Mesenchymal stem cell (in vitro differentiated cells and primary cell): ENCODE results near the gene GLDC.

Source experiments
- DNase-seq: peaks from one replicate; pipeline ENCODE4 v3.0.0-alpha.2; 2013
- H2AFZ ChIP-seq: one replicate; pipeline ENCODE4 v1.6.1; 2013; ENCODE audit warnings: low read depth, mild to moderate bottlenecking, control low read depth, inconsistent platforms, low read length, moderate library complexity
- H2AK5ac ChIP-seq: 2 replicates; pipeline ENCODE4 v1.6.1; 2013; ENCODE audit warnings: low read length, moderate library complexity, mild to moderate bottlenecking, inconsistent platforms; ENCODE audit not compliant: severe bottlenecking
- H2BK120ac ChIP-seq: one replicate; pipeline ENCODE4 v1.6.1; 2013; ENCODE audit warnings: low read depth, mild to moderate bottlenecking, inconsistent platforms, low read length, moderate library complexity
- H2BK12ac ChIP-seq, 2 experiments: one replicate each; pipeline ENCODE4 v1.6.1; 2013; ENCODE audit warnings: inconsistent platforms in 2 of 2, low read length in 2 of 2, mild to moderate bottlenecking in 2 of 2, moderate library complexity in 2 of 2, control low read depth in 1 of 2
- H2BK15ac ChIP-seq: one replicate; pipeline ENCODE4 v1.6.1; 2013; ENCODE audit warnings: mild to moderate bottlenecking, low read depth, inconsistent platforms; ENCODE audit not compliant: poor library complexity, severe bottlenecking
- H2BK5ac ChIP-seq: 2 replicates; pipeline ENCODE4 v1.6.1; 2013; ENCODE audit warnings: low read depth, mild to moderate bottlenecking, low read length, control low read depth, inconsistent platforms; ENCODE audit not compliant: poor library complexity, severe bottlenecking
- H3K14ac ChIP-seq, 2 experiments: one replicate each; pipeline ENCODE4 v1.6.1; 2013; ENCODE audit warnings: inconsistent platforms in 2 of 2, low read length in 2 of 2, control low read depth in 1 of 2, mild to moderate bottlenecking in 1 of 2, moderate library complexity in 1 of 2
- H3K18ac ChIP-seq, 2 experiments: one replicate each; pipeline ENCODE4 v1.6.1; 2013; ENCODE audit warnings: inconsistent platforms in 2 of 2, low read length in 2 of 2, control low read depth in 1 of 2, low read depth in 1 of 2, mild to moderate bottlenecking in 1 of 2
- H3K23ac ChIP-seq, 2 experiments: one replicate each; pipeline ENCODE4 v1.6.1; 2013; ENCODE audit warnings: inconsistent platforms in 2 of 2, low read length in 2 of 2, mild to moderate bottlenecking in 2 of 2, moderate library complexity in 2 of 2, control low read depth in 1 of 2
- H3K27ac ChIP-seq: 2 replicates; pipeline ENCODE4 v1.5.1; 2013; ENCODE audit warnings: mild to moderate bottlenecking, moderate library complexity, low read length, control low read depth, inconsistent platforms; ENCODE audit not compliant: poor library complexity, severe bottlenecking
- H3K27me3 ChIP-seq, 2 experiments: 2 replicates each; pipeline versions ENCODE4 v1.6.1 to v1.7.0; 2013; ENCODE audit warnings: low read length in 2 of 2, mild to moderate bottlenecking in 2 of 2, moderate library complexity in 2 of 2, control low read depth in 1 of 2, inconsistent platforms in 1 of 2; ENCODE audit not compliant: control insufficient read depth in 1 of 2, insufficient read depth in 1 of 2
- H3K36me3 ChIP-seq, 2 experiments: 2 replicates each; pipeline versions ENCODE4 v1.6.1 to v1.7.0; 2013; ENCODE audit warnings: low read length in 2 of 2, control low read depth in 1 of 2, inconsistent platforms in 1 of 2, low read depth in 1 of 2, mild to moderate bottlenecking in 1 of 2; ENCODE audit not compliant: insufficient read depth in 2 of 2, control insufficient read depth in 1 of 2
- H3K4ac ChIP-seq, 2 experiments: one replicate each; pipeline ENCODE4 v1.6.1; 2013; ENCODE audit warnings: inconsistent platforms in 2 of 2, low read length in 2 of 2, mild to moderate bottlenecking in 2 of 2, moderate library complexity in 2 of 2, control low read depth in 1 of 2, low read depth in 1 of 2
- H3K4me1 ChIP-seq: 2 replicates; pipeline ENCODE4 v1.6.1; 2013; ENCODE audit warnings: low read depth, low read length, control low read depth; ENCODE audit not compliant: control insufficient read depth, insufficient read depth
- H3K4me2 ChIP-seq: 2 replicates; pipeline ENCODE4 v1.6.1; 2013; ENCODE audit warnings: low read length, mild to moderate bottlenecking, inconsistent platforms; ENCODE audit not compliant: poor library complexity, severe bottlenecking
- H3K4me3 ChIP-seq, 2 experiments: 2 replicates each; pipeline versions ENCODE4 v1.5.1 to v1.7.0; 2013; ENCODE audit warnings: low read length in 2 of 2, mild to moderate bottlenecking in 2 of 2, control low read depth in 1 of 2, low read depth in 1 of 2; ENCODE audit not compliant: insufficient read depth in 1 of 2
- H3K79me1 ChIP-seq: replicated peaks from 2 replicates; pipeline ENCODE4 v1.6.1; 2013; ENCODE audit warnings: mild to moderate bottlenecking, control low read depth, low read length, inconsistent platforms; ENCODE audit not compliant: poor library complexity, severe bottlenecking
- H3K9ac ChIP-seq: 2 replicates; pipeline ENCODE4 v1.7.0; 2013; ENCODE audit warnings: mild to moderate bottlenecking, low read length, moderate library complexity
- H3K9me3 ChIP-seq: 2 replicates; pipeline ENCODE4 v1.7.0; 2013; ENCODE audit warnings: mild to moderate bottlenecking, low read length; ENCODE audit not compliant: control insufficient read depth
- H4K8ac ChIP-seq: one replicate; pipeline ENCODE4 v1.6.1; 2013; ENCODE audit warnings: inconsistent platforms, mild to moderate bottlenecking, low read length, moderate library complexity
- H4K91ac ChIP-seq: one replicate; pipeline ENCODE4 v1.6.1; 2013; ENCODE audit warnings: mild to moderate bottlenecking, low read length, inconsistent platforms
- WGBS: methylation state at CpG from one replicate; pipeline ENCODE4 v1.1.7; 2013; ENCODE audit warnings: mixed read lengths; 5-methylcytosine and 5-hydroxymethylcytosine counted together

GLDC gene

GRCh38 chr9:6616951-6617602 lies 28.5 kb downstream of the GLDC start:
- H2AK5ac ChIP-seq = no peak overlapping the region
- no peak overlapping the region for H3K9ac ChIP-seq
- no peak overlapping the region for H4K91ac ChIP-seq
- no peak overlapping the region for H3K23ac ChIP-seq
- no peak overlapping the region for H2BK120ac ChIP-seq
- H2BK5ac ChIP-seq = no peak overlapping the region
- peaks cover 6 to 28% of the 10 kb centered on the region in 2 experiments for H3K27me3 ChIP-seq
- no peak overlapping the region for H3K27ac ChIP-seq
- no peak overlapping the region for H3K4ac ChIP-seq
- H2AFZ ChIP-seq = no peak overlapping the region
- H3K4me1 ChIP-seq = no peaks in the 10 kb centered on the region
- 88% methylated on average over 5 of the region's 9 CpGs for WGBS
- H2BK15ac ChIP-seq = no peak overlapping the region
- DNase-seq = no peak
- no peak overlapping the region for H2BK12ac ChIP-seq
- no peak overlapping the region for H3K18ac ChIP-seq
- no peak overlapping the region for H3K14ac ChIP-seq
- no peaks in the 10 kb centered on the region for H3K36me3 ChIP-seq
- no peak overlapping the region for H3K4me2 ChIP-seq
- H4K8ac ChIP-seq = no peak overlapping the region
- H3K4me3 ChIP-seq = no peak overlapping the region
- no peaks in the 10 kb centered on the region for H3K9me3 ChIP-seq
- H3K79me1 ChIP-seq = no peaks in the 10 kb centered on the region

DNA sequence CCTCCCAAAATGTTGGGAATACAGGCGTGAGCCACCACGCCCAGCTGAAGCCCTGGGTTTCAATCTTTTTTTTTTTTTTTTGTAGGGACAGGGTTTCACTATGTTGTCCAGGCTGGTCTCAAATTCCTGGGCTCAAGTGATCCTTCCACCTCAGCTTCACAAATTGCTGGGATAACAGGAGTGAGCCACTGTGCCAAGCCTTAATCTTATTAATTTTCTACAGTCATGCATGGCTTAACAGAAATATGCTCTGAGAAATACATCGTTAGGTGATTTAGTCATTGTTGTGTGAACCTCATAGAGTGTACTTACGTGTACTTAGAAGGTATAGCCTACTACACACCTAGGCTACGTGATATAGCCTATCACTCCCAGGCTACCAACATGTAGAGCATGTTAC lies 31.0 kb downstream of the GLDC start:
- no peak overlapping the region for H3K4ac ChIP-seq
- no peaks in the 10 kb centered on the region for H3K9me3 ChIP-seq
- no peaks in the 10 kb centered on the region for H3K36me3 ChIP-seq
- no peak for DNase-seq
- no peak overlapping the region for H2BK12ac ChIP-seq
- H2AFZ ChIP-seq = no peak overlapping the region
- no peaks in the 10 kb centered on the region for H3K79me1 ChIP-seq
- no peak overlapping the region for H3K27ac ChIP-seq
- H2AK5ac ChIP-seq = no peak overlapping the region
- H3K23ac ChIP-seq = no peak overlapping the region
- H4K8ac ChIP-seq = no peak overlapping the region
- H2BK120ac ChIP-seq = no peak overlapping the region
- no peaks in the 10 kb centered on the region for H3K4me1 ChIP-seq
- no peak overlapping the region for H3K4me2 ChIP-seq
- H3K9ac ChIP-seq = no peak overlapping the region
- peaks cover 6 to 20% of the 10 kb centered on the region in 2 experiments for H3K27me3 ChIP-seq
- no peak overlapping the region for H2BK5ac ChIP-seq
- H2BK15ac ChIP-seq = no peak overlapping the region
- H3K4me3 ChIP-seq = no peak overlapping the region
- H4K91ac ChIP-seq = no peak overlapping the region
- 80% methylated on average over 3 of the region's 5 CpGs for WGBS
- no peak overlapping the region for H3K14ac ChIP-seq
- no peak overlapping the region for H3K18ac ChIP-seq

GRCh38 chr9:6611865-6612264 lies 33.7 kb downstream of the GLDC start:
- DNase-seq = no peak
- no peaks in the 10 kb centered on the region for H3K9me3 ChIP-seq
- H3K18ac ChIP-seq = no peak overlapping the region
- H2BK120ac ChIP-seq = no peak overlapping the region
- 82% methylated on average over 1 of the region's 1 CpG for WGBS
- no peaks in the 10 kb centered on the region for H3K79me1 ChIP-seq
- no peak overlapping the region for H4K91ac ChIP-seq
- no peak overlapping the region for H2AK5ac ChIP-seq
- no peaks in the 10 kb centered on the region for H3K4me1 ChIP-seq
- no peak overlapping the region for H2BK12ac ChIP-seq
- no peak overlapping the region for H3K27ac ChIP-seq
- no peak overlapping the region for H4K8ac ChIP-seq
- peaks cover under 1 to 5% of the 10 kb centered on the region in 2 experiments for H3K27me3 ChIP-seq
- no peak overlapping the region for H2BK5ac ChIP-seq
- H3K4ac ChIP-seq = no peak overlapping the region
- no peaks in the 10 kb centered on the region for H3K36me3 ChIP-seq
- no peak overlapping the region for H3K4me2 ChIP-seq
- no peak overlapping the region for H3K14ac ChIP-seq
- no peak overlapping the region for H2AFZ ChIP-seq
- no peak overlapping the region for H2BK15ac ChIP-seq
- no peak overlapping the region for H3K9ac ChIP-seq
- H3K23ac ChIP-seq = no peak overlapping the region
- H3K4me3 ChIP-seq = no peak overlapping the region

- Histone ChIP-seq H2BK15ac (no peak overlapping the region), H4K91ac (no peak overlapping the region), H3K4me3 (no peak overlapping the region), H2AK5ac (no peak overlapping the region), H3K9me3 (no peaks in the 10 kb centered on the region), H3K79me1 (no peaks in the 10 kb centered on the region), H3K4me2 (no peak overlapping the region), H3K4me1 (no peaks in the 10 kb centered on the region), H3K18ac (no peak overlapping the region), H3K14ac (no peak overlapping the region), H3K27me3 (peaks cover 0 to 3% of the 10 kb centered on the region in 2 experiments), H3K4ac (no peak overlapping the region), H2BK120ac (no peak overlapping the region), H4K8ac (no peak overlapping the region), H3K9ac (no peak overlapping the region), H3K27ac (no peak overlapping the region), H2BK5ac (no peak overlapping the region), H3K23ac (no peak overlapping the region), H2AFZ (no peak overlapping the region), H2BK12ac (no peak overlapping the region), H3K36me3 (no peaks in the 10 kb centered on the region)
- no peak for DNase-seq
- 92% methylated on average over 2 of the region's 2 CpGs for WGBS
These were observed 35.5 kb downstream of the GLDC start for GRCh38 chr9:6610073-6610472.
